ENCODE data around the gene NPIPA5. TPM values are rescaled to one million over a fixed set of nuclear protein-coding genes. Genes with fewer than 3 reads are reported as not detected.
"Not testable (repeated sequence)": the region's sequence is repeated elsewhere in the genome, so short reads cannot be mapped to it uniquely, and the experiment has no call there.

NPIPA5 gene
- total RNA-seq, 2 donors from 2014 or later = 0.75 to 3.7 TPM

GRCh38 chr16:15425861-15426260, 47.8 kb upstream of the NPIPA5 start:
- Mint-ChIP-seq H3K4me1 (no peaks in the 10 kb centered on the region), H3K27me3 (ENCODE audit: insufficient read depth) (no peaks in the 10 kb centered on the region), H3K4me3 (no peak overlapping the region), H3K9me3 (no peaks in the 10 kb centered on the region), H3K27ac (no peak overlapping the region), H3K36me3 (ENCODE audit: low read depth) (no peaks in the 10 kb centered on the region)
- Histone ChIP-seq H3K4me3 (ENCODE audit: low read length) (no peak overlapping the region), H3K36me3 (ENCODE audit: control insufficient read depth, insufficient read depth, low read length) (no peaks in the 10 kb centered on the region), H3K27me3 (ENCODE audit: control insufficient read depth, insufficient read depth, low read length, poor library complexity, severe bottlenecking) (no peaks in the 10 kb centered on the region), H3K4me1 (ENCODE audit: control insufficient read depth, insufficient read depth, low read length) (no peaks in the 10 kb centered on the region), H3K27ac (ENCODE audit: low read depth, low read length) (no peak overlapping the region), H3K9ac (ENCODE audit: extremely low read depth, low read length, poor library complexity, severe bottlenecking) (no peak overlapping the region), H3K9me3 (ENCODE audit: control insufficient read depth, low read length) (no peaks in the 10 kb centered on the region)
- WGBS, 2 experiments (ENCODE audit: insufficient coverage in 1 of 2, insufficient read length in 1 of 2) = 89 to 96% methylated on average over 6 of the region's 6 CpGs
- no peak for DNase-seq
- TF ChIP-seq, protein P1, sequence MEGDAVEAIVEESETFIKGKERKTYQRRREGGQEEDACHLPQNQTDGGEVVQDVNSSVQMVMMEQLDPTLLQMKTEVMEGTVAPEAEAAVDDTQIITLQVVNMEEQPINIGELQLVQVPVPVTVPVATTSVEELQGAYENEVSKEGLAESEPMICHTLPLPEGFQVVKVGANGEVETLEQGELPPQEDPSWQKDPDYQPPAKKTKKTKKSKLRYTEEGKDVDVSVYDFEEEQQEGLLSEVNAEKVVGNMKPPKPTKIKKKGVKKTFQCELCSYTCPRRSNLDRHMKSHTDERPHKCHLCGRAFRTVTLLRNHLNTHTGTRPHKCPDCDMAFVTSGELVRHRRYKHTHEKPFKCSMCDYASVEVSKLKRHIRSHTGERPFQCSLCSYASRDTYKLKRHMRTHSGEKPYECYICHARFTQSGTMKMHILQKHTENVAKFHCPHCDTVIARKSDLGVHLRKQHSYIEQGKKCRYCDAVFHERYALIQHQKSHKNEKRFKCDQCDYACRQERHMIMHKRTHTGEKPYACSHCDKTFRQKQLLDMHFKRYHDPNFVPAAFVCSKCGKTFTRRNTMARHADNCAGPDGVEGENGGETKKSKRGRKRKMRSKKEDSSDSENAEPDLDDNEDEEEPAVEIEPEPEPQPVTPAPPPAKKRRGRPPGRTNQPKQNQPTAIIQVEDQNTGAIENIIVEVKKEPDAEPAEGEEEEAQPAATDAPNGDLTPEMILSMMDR (conservative IDR thresholded peaks at IDR 0.05) = no peak

- Mint-ChIP-seq H3K27ac (no peak overlapping the region), H3K4me1 (no peaks in the 10 kb centered on the region), H3K36me3 (ENCODE audit: low read depth) (no peaks in the 10 kb centered on the region), H3K4me3 (no peak overlapping the region), H3K27me3 (ENCODE audit: insufficient read depth) (no peaks in the 10 kb centered on the region), H3K9me3 (no peaks in the 10 kb centered on the region)
- TF ChIP-seq, protein P1 (conservative IDR thresholded peaks at IDR 0.05) = no peak
- WGBS, 2 experiments (ENCODE audit: insufficient coverage in 1 of 2, insufficient read length in 1 of 2) = 92 to 93% methylated on average over 5 to 8 of the region's 8 CpGs
- H3K4me1 ChIP-seq (ENCODE audit: control insufficient read depth, insufficient read depth, low read length) = no peaks in the 10 kb centered on the region
- H3K4me3 ChIP-seq (ENCODE audit: low read length) = no peak overlapping the region
- no peaks in the 10 kb centered on the region for H3K36me3 ChIP-seq (ENCODE audit: control insufficient read depth, insufficient read depth, low read length)
- no peak overlapping the region for H3K27ac ChIP-seq (ENCODE audit: low read depth, low read length)
- DNase-seq = no peak
- no peaks in the 10 kb centered on the region for H3K9me3 ChIP-seq (ENCODE audit: control insufficient read depth, low read length)
- H3K27me3 ChIP-seq (ENCODE audit: control insufficient read depth, insufficient read depth, low read length, poor library complexity, severe bottlenecking) = no peaks in the 10 kb centered on the region
- H3K9ac ChIP-seq (ENCODE audit: extremely low read depth, low read length, poor library complexity, severe bottlenecking) = no peak overlapping the region
These were observed 44.1 kb upstream of the NPIPA5 start for GRCh38 chr16:15422222-15422621.

DNA sequence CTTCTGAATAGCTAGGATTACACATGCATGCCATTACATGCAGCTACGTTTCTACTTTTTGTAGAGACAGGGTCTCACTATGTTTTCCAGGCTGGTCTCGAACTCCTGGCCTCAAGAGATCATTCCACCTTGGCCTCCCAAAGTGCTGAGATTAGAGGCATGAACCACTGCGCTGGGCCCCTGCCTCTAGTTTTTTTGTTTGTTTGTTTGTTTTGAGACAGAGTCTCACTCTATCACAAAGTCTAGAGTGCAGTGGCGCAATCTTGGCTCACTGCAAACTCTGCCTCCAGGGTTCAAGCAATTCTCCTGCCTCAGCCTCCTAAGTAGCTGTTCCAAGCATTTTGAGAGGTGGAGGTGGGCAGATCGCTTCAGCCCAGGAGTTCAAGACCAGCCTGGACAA, 43.6 kb upstream of the NPIPA5 start:
- not testable (repeated sequence) for H3K4me1 Mint-ChIP-seq; H3K27me3 ChIP-seq (ENCODE audit: control insufficient read depth, insufficient read depth, low read length, poor library complexity, severe bottlenecking); H3K9me3 Mint-ChIP-seq; DNase-seq; H3K27ac Mint-ChIP-seq; H3K36me3 Mint-ChIP-seq (ENCODE audit: low read depth); H3K27ac ChIP-seq (ENCODE audit: low read depth, low read length); H3K27me3 Mint-ChIP-seq (ENCODE audit: insufficient read depth); H3K4me1 ChIP-seq (ENCODE audit: control insufficient read depth, insufficient read depth, low read length); H3K36me3 ChIP-seq (ENCODE audit: control insufficient read depth, insufficient read depth, low read length); H3K9ac ChIP-seq (ENCODE audit: extremely low read depth, low read length, poor library complexity, severe bottlenecking); H3K4me3 ChIP-seq (ENCODE audit: low read length); H3K4me3 Mint-ChIP-seq; H3K9me3 ChIP-seq (ENCODE audit: control insufficient read depth, low read length)
- WGBS, 2 experiments (ENCODE audit: insufficient coverage in 1 of 2, insufficient read length in 1 of 2) = 87 to 88% methylated on average over 4 of the region's 5 CpGs

DNA sequence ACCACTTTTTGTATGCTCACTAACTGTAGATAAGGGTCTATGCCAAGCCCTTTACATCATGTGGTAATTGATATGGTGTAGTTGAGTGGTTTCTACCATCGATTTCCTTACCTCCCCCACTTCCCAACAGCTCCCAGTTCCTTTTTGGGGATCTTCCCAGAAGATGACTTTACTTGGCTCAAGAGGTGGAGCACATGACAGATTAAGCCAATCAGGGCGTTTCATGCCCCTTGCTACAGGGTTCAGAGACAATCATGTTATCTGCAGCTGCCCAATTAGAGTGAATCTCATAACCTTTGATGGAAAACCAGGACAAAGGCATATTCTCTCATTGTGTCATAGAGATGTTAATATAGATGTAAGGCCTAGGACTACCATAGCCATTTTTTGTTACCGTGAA, 40.1 kb upstream of the NPIPA5 start:
- Mint-ChIP-seq H3K27ac (no peak overlapping the region), H3K4me3 (no peak overlapping the region), H3K9me3 (no peaks in the 10 kb centered on the region), H3K27me3 (ENCODE audit: insufficient read depth) (no peaks in the 10 kb centered on the region), H3K4me1 (no peaks in the 10 kb centered on the region), H3K36me3 (ENCODE audit: low read depth) (no peaks in the 10 kb centered on the region)
- Histone ChIP-seq H3K4me1 (ENCODE audit: control insufficient read depth, insufficient read depth, low read length) (no peaks in the 10 kb centered on the region), H3K4me3 (ENCODE audit: low read length) (no peak overlapping the region), H3K27me3 (ENCODE audit: control insufficient read depth, insufficient read depth, low read length, poor library complexity, severe bottlenecking) (no peaks in the 10 kb centered on the region), H3K27ac (ENCODE audit: low read depth, low read length) (no peak overlapping the region), H3K9ac (ENCODE audit: extremely low read depth, low read length, poor library complexity, severe bottlenecking) (no peak overlapping the region), H3K9me3 (ENCODE audit: control insufficient read depth, low read length) (no peaks in the 10 kb centered on the region), H3K36me3 (ENCODE audit: control insufficient read depth, insufficient read depth, low read length) (no peaks in the 10 kb centered on the region)
- TF ChIP-seq, protein P1 (conservative IDR thresholded peaks at IDR 0.05) = no peak
- DNase-seq = no peak
- 76 to 87% methylated on average over 2 to 3 of the region's 3 CpGs for WGBS, 2 experiments (ENCODE audit: insufficient coverage in 1 of 2, insufficient read length in 1 of 2)

Measured in endodermal cell (in vitro differentiated cells).